ENCODE results near the gene IKZF3. TPM values are rescaled to one million over a fixed set of nuclear protein-coding genes. Genes with fewer than 3 reads are reported as not detected.
"Not testable (repeated sequence)": the region's sequence is repeated elsewhere in the genome, so short reads cannot be mapped to it uniquely, and the experiment has no call there.

The IKZF3 gene
- total RNA-seq, 4 donors from 2014 or later, result 0.30 to 1.9 (median 1.0) TPM

DNA sequence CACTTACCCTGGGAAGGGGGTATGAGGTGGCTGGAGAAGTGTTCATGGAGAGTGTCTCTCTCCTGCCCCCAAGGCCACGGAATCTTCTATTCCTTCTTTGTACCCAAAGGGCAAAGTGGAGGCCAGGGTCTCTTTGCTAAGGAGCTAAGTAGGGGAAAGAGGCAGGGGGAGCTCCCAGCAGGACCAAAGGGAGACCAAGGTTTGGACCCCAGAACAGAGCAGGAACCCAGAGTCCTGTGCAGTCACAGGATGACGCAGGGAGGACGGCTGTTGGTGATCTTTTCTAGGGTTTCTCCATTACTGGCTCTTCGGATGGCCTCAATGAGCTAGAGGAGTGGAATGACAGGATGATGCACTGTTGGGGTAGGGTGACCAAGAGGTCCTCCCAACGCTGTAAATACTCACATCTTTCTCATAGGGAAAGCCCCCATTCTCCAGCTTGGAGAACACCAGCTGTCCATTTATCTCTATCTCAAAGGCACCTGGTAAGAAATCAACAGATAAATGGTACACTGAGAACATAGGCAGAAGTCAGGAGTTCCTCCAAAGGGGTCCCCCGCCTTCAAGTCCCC, 134.7 kb downstream of the IKZF3 start:
- H3K4me3 ChIP-seq, result peak overlapping the region; percentile 86 to 95 (median 90)
- no peaks in the 10 kb centered on the region for H3K27me3 ChIP-seq
- peaks cover 0 to 24% (median 8%) of the 10 kb centered on the region in 4 donors for H3K4me1 ChIP-seq
- peaks cover 0 to 50% (median 0%) of the 10 kb centered on the region in 3 donors for H3K36me3 ChIP-seq
- no peak for TF ChIP-seq POLR2A (IDR thresholded peaks at IDR 0.05)
- TF ChIP-seq, protein P1, sequence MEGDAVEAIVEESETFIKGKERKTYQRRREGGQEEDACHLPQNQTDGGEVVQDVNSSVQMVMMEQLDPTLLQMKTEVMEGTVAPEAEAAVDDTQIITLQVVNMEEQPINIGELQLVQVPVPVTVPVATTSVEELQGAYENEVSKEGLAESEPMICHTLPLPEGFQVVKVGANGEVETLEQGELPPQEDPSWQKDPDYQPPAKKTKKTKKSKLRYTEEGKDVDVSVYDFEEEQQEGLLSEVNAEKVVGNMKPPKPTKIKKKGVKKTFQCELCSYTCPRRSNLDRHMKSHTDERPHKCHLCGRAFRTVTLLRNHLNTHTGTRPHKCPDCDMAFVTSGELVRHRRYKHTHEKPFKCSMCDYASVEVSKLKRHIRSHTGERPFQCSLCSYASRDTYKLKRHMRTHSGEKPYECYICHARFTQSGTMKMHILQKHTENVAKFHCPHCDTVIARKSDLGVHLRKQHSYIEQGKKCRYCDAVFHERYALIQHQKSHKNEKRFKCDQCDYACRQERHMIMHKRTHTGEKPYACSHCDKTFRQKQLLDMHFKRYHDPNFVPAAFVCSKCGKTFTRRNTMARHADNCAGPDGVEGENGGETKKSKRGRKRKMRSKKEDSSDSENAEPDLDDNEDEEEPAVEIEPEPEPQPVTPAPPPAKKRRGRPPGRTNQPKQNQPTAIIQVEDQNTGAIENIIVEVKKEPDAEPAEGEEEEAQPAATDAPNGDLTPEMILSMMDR (IDR thresholded peaks at IDR 0.05), result no peak
- TF ChIP-seq EP300 (IDR thresholded peaks at IDR 0.05), result no peak
- 61 to 62% methylated on average over 6 of the region's 6 CpGs for WGBS, 2 donors
- H3K27ac ChIP-seq, result peak overlapping the region; percentile 68 to 95 (median 89)
- no peak for DNase-seq (ENCODE audit: low spot score in 2 of 2)
- no peaks in the 10 kb centered on the region for H3K9me3 ChIP-seq

DNA sequence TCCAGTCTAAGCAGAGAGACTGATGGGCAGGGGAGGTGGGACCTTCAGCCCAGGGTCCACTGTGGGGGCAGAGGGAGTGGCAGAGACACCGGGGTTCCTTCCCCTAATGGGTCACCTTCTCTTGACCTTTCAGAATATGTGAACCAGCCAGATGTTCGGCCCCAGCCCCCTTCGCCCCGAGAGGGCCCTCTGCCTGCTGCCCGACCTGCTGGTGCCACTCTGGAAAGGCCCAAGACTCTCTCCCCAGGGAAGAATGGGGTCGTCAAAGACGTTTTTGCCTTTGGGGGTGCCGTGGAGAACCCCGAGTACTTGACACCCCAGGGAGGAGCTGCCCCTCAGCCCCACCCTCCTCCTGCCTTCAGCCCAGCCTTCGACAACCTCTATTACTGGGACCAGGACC, 136.6 kb downstream of the IKZF3 start:
- no peak for DNase-seq (ENCODE audit: low spot score in 2 of 2)
- Histone ChIP-seq H3K27ac (no peak overlapping the region), H3K36me3 (peaks cover 0 to 66% (median 0%) of the 10 kb centered on the region in 3 donors), H3K27me3 (no peaks in the 10 kb centered on the region), H3K4me3 (no peak overlapping the region), H3K4me1 (peaks cover 0 to 24% (median 8%) of the 10 kb centered on the region in 4 donors), H3K9me3 (no peaks in the 10 kb centered on the region)
- TF ChIP-seq, protein P1 (IDR thresholded peaks at IDR 0.05), result no peak
- TF ChIP-seq POLR2A (IDR thresholded peaks at IDR 0.05), result no peak
- WGBS, 2 donors, result 59 to 61% methylated on average over 10 of the region's 10 CpGs

DNA sequence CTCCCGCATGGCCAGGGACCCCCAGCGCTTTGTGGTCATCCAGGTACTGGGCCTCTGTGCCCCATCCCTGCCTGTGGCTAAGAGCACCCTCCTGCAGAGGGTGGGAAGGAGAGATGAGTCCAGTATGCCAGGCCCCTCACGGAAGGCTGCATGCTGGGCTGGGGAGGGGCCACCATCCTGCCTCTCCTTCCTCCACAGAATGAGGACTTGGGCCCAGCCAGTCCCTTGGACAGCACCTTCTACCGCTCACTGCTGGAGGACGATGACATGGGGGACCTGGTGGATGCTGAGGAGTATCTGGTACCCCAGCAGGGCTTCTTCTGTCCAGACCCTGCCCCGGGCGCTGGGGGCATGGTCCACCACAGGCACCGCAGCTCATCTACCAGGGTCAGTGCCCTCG, 137.5 kb downstream of the IKZF3 start:
- WGBS, 2 donors, result 80 to 83% methylated on average over 7 to 8 of the region's 9 CpGs
- Histone ChIP-seq H3K27me3 (no peaks in the 10 kb centered on the region), H3K9me3 (no peaks in the 10 kb centered on the region), H3K4me3 (no peak overlapping the region), H3K27ac (no peak overlapping the region), H3K4me1 (peaks cover 0 to 24% (median 8%) of the 10 kb centered on the region in 4 donors), H3K36me3 (peaks cover 0 to 76% (median 0%) of the 10 kb centered on the region in 3 donors)
- DNase-seq (ENCODE audit: low spot score in 2 of 2), result no peak
- TF ChIP-seq EP300 (IDR thresholded peaks at IDR 0.05) (no peak), POLR2A (IDR thresholded peaks at IDR 0.05) (no peak)
- TF ChIP-seq, protein P1 (IDR thresholded peaks at IDR 0.05), result no peak

DNA sequence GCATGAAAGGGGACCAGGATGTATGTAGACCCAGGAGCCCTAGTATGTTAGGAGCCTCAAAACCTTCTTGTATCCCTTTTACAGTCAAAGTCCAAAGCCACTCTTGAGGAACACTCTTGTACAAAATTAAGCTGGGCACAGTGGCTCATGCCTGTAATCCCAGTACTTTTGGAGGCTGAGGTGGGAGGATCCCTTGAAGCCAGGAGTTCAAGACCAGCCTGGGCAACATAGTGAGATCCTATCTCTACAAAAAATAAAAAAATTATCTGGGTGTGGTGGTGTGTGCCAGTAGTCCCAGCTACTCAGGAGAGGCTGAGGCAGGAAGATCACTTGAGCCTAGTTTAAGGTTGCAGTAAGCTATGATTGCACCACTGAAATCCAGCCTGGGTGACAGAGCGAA, 138.2 kb downstream of the IKZF3 start:
- H3K27me3 ChIP-seq; H3K9me3 ChIP-seq; H3K27ac ChIP-seq; H3K4me3 ChIP-seq; DNase-seq (ENCODE audit: low spot score in 2 of 2): not testable (repeated sequence)
- WGBS, 2 donors, result 86 to 100% methylated on average over 1 of the region's 1 CpG
- peaks cover 0 to 24% (median 8%) of the 10 kb centered on the region in 4 donors for H3K4me1 ChIP-seq
- H3K36me3 ChIP-seq, result peaks cover 0 to 83% (median 0%) of the 10 kb centered on the region in 3 donors

DNA sequence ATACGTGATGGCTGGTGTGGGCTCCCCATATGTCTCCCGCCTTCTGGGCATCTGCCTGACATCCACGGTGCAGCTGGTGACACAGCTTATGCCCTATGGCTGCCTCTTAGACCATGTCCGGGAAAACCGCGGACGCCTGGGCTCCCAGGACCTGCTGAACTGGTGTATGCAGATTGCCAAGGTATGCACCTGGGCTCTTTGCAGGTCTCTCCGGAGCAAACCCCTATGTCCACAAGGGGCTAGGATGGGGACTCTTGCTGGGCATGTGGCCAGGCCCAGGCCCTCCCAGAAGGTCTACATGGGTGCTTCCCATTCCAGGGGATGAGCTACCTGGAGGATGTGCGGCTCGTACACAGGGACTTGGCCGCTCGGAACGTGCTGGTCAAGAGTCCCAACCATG, 139.4 kb downstream of the IKZF3 start:
- H3K27ac ChIP-seq, result no peak overlapping the region
- TF ChIP-seq, protein P1 (IDR thresholded peaks at IDR 0.05), result no peak
- TF ChIP-seq POLR2A (IDR thresholded peaks at IDR 0.05) (no peak), EP300 (IDR thresholded peaks at IDR 0.05) (no peak)
- H3K4me3 ChIP-seq, result no peak overlapping the region
- WGBS, 2 donors, result 93 to 96% methylated on average over 12 of the region's 13 CpGs
- no peaks in the 10 kb centered on the region for H3K9me3 ChIP-seq
- no peaks in the 10 kb centered on the region for H3K27me3 ChIP-seq
- peaks cover 0 to 20% (median 6%) of the 10 kb centered on the region in 4 donors for H3K4me1 ChIP-seq
- no peak for DNase-seq (ENCODE audit: low spot score in 2 of 2)
- peaks cover 0 to 95% (median 0%) of the 10 kb centered on the region in 3 donors for H3K36me3 ChIP-seq
